ENCODE results near the gene RHEBL1.

Gene RHEBL1

DNA sequence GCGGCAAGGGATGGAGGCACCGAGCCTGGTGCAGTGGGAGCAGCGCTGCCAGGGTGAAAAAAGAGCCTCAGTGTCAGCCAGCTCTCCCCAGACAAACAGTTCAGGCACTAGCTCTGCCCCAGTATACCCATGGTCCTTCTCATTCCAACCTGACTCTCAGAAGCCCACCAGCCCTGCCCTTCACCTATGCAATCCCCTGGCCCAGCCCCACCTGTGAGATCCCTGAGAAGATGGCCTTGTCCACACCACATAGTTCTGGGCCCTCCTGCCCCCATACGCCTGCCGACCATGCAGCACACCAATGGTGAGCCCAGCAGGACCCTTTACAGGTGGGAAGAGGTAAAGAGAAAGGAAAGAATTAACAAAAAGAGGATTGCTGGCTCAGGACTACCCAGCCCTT, 15.7 kb downstream of the RHEBL1 start:
- no peak for DNase-seq

DNA sequence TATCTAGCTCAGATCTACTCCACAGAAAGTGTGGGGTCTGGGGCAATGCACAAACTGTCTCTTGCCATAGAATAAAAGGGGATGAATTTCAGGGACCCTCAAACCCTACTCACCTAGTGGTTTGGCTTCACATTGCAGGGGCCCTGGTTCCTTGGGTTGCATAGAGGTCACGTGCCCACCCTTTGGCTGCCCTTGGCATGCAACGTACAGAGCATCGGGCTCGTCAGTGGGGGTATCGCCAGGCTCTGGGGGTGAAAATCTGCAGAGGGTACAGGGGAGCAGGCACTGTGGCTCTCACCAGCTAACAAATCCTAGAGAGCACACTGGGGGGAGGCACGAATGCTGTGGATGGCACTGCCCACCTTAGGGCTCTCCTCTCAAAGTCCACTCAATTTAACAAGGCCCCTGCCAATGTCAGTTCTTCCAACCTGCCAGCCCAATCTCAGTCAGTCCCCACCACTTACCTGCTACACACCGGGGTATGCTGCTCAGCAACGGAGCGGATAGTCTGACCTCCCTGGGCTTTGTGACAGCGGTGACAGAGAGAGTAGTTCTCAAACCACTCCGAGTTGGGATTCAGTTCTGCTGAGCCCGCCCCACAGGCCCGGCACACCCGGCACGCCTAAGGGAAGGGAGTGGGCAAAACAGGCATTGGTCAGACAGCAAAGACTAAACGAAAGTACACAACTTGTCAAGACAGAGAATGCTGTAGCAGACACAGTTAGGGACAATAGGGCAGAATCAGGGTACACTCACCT, 17.1 kb downstream of the RHEBL1 start:
- DNase-seq, result no peak

DNA sequence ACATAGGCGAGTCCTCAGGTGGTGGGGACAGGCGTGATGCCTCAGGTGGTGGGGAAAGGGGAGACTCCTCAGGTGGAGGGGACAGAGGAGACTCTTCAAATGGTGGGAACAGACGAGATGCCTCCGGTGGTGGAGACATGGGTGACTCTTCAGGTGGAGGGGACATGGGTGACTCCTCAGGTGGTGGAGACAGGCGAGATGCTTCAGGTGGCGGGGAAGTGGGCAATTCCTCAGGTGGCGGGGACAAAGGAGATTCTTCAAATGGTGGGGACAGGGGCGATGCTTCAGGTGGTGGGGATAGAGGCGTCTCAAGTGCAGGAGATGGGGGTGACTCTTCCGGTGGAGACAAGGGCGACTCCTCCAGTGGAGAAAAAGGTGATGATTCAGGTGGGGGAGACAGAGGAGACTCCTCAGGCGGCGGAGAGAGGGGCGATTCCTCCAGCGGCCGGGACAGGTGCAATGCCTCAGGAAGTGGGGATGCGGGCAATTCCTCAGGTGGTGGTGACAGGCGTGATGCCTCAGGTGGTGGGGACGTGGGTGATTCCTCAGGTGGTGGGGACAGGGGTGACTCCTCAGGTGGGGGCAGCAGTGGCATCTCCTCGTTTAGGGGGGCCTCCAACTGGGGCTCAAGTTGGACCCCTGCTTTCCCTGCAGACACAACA, 17.9 kb downstream of the RHEBL1 start:
- no peak for DNase-seq

DNA sequence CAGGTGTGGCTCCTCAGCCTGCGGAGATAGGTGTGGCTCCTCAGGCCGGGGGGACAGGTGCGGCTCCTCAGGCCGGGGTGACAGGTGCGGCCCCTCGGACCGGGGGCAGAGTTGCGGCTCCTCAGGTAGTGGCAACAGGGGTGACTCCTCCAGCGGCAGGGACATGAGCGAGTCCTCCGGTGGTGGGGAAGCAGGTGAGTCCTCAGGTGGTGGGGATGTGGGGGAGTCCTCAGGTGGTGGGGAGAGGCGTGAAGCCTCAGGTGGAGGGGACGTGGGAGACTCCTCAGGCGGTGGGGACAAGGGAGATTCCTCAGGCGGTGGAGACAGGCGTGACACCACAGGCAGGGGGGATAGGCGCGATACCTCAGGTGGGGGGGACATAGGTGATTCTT, 18.4 kb downstream of the RHEBL1 start:
- DNase-seq, result no peak

DNA sequence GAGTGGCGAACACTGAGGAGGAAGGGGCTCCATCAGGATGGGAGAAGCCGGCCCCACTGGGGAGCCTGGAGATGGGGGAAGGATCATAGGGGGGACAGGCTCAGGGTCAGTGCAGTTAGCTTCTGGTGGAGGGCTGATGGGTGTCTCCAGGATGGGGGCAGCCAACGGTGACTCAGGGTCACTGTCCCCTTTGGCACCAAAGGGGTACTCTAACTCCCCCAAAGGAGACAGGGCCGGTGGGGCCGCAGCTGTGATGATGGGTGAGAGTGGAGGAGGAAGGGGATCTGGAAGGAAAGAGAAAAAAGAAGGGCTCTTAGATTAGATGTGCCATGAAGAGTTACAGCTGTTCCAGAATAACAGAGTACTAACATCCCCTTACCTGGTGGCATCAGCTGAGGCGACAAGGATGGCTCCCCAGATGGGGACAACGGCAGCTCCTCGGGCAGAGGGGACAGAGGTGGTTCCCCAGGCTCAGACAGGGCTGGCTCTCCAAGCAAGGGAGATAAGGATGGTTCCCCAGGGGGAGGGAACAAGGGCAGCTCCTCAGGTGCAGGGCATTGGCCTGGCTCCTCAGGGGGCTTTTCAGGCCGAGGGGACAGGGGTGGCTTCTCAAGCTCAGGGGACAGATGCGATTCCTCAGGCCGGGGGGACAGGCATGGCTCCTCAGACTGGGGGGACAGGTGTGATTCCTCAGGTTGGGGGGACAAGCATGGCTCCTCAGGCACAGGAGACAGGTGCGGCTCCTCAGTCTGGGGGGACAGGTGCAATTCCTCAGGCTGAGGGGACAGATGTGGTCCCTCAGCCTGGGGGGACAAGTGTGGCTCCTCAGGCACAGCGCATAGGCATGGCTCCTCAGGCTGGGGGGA, 19.0 kb downstream of the RHEBL1 start:
- DNase-seq, result no peak

DNA sequence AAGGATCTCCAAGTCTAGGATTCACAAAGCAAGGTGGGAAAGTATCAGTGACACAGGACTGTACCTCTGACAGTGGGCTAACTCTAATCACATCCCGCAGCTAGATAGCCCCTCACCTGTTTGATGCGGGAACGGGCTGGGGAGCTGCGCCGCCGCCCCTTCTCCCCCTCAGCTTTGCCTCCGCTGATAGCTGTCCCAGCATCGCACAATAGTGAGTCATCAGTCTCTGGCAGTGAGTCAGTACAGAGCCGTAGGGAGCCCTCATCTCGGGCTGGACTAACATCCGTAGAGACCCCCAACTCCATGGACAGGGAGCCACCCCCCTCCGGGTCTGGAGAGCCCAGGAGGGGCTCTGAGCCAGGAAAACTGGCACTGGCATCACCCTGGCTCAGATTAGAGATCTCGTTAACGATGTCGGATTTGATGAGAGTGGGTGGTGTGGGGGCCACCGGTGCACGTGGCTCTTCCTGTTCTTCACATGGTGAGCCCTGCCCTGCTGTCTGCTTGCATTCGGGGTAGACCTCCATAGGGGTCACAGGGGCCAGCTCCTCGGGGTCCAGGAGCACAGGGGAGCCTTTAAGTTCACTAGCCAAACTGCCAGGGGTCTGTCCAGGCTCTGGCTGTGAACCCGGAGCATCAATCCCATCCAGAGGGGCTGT, 20.1 kb downstream of the RHEBL1 start:
- DNase-seq, result peak; percentile 43

DNA sequence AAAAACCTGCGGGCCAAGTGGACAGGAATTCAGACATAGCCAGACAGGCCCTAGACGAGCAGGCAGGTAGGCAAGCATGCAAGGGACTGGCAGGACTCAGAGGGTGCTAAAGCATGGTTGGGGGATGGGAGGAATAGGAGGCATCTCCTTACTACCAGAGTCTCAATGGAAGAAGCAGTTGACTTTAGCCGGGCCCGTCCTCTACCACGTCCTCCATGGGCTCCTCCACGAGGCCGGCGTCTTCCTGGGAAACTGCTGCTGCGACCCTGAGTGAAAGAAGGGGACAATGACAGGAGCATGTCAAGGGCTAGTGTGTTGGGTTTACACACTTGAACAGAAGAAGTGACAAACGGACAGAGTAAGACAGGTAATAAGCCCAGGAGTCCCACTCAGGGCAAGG, 20.8 kb downstream of the RHEBL1 start:
- no peak for DNase-seq

- no peak for DNase-seq
These were observed 23.5 kb downstream of the RHEBL1 start for GRCh38 chr12:49046129-49046895.

GRCh38 chr12:49044660-49045059, 25.1 kb downstream of the RHEBL1 start:
- DNase-seq, result no peak

GRCh38 chr12:49043856-49044258, 25.9 kb downstream of the RHEBL1 start:
- DNase-seq, result peak; percentile 40

- DNase-seq, result no peak
These were observed 26.5 kb downstream of the RHEBL1 start for GRCh38 chr12:49043241-49043640.

DNA sequence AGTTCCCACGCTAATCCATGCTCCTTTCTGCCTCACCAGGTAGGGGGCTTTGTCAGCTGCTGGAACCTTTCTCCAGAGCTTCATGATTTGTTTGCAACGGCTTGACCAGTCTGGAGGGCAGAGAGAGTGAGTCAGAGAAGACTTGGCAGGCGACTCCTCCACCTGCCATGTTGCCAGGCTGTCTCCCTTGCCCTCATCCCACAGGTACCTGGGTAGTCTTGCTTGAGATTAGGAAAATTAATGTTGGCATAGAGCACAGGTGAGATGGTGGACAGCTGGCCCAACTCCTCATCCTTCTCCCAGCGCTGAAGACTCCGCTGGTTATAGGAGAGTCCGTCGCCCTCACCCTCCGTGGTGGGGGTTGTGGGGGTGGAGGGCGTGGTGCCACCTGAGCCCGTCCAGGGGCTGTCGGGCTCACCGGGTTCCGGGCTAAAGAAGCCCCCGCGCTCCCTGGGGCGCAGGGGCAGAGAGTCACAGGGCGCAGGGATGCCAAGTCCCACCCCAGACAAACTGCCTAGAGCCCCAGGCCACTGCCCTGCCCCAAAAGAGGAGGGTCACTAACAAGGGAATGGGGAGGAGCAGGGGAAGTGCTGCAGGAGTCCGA, 27.8 kb downstream of the RHEBL1 start:
- no peak for DNase-seq

- no peak for DNase-seq
These were observed 28.5 kb downstream of the RHEBL1 start for GRCh38 chr12:49041036-49041880.

GRCh38 chr12:49040364-49040855, 29.4 kb downstream of the RHEBL1 start:
- DNase-seq, result no peak

DNA sequence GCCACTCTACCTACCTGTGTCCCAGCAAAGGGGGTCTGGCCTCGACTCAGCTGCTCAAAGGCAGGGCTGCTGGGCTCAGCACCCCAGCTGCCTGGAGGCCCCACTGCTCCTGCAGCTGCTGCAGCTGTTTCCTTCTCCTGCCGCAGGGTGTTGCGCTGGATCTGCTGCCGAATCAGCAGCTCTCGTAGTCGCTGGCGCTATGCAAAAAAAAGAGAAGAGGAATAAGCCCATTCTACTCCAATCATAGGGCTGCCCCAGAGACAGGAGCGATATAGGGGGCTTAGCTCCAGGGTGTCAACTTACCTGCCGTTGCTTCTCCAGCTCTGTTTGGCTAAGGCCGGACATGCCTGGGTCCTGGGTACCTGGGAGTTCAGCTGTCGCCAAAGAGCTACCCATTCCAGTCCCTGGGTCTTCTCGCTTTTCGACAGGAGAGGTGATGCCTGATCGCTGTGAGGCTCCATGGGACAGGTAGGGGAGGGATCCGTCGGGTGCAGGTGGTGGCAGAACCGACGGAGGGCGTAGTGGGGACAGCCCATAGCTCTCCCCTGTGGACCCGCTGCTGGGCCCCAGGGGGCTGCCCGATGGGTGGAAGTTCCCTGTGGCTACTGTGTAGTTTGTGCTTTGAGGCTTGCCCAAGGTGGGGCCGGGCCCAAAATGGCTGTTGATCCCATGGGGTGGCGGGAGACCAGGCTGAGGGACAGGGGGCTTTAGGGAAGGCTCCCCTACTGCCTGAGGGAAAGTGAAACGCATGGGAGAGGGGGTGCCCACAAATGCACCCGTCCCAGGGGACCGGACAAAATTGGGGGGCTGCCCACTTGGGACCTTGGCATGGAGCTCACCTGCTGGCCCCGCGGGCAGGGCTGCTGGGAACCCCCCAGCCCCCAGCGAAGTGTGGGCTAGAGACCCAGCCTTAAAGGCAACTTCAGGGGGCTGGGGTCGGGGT, 30.1 kb downstream of the RHEBL1 start:
- DNase-seq, result no peak

- no peak for DNase-seq
These were observed 31.4 kb downstream of the RHEBL1 start for GRCh38 chr12:49038291-49038955.

- DNase-seq, result no peak
These were observed 31.9 kb downstream of the RHEBL1 start for GRCh38 chr12:49037947-49038237.

GRCh38 chr12:49037111-49037946, 32.5 kb downstream of the RHEBL1 start:
- no peak for DNase-seq

All from fibroblast of upper back skin (primary cell).